GM12891 (cell line): ENCODE data around the gene ELOVL1.

Source experiments
- DNase-seq: peaks from one replicate; pipeline ENCODE4 v3.0.0; 2011; ENCODE audit warnings: low spot score; ENCODE audit not compliant: insufficient read length
- FAIRE-seq: peaks from 2 replicates; lab custom pipeline; 2011; peaks lifted over from hg19 to GRCh38; lab: Jason Lieb, UNC
- PAX5 ChIP-seq: IDR thresholded peaks from 2 replicates; pipeline ENCODE4 v1.6.1; 2011; ENCODE audit warnings: low read length, moderate library complexity, mild to moderate bottlenecking; ENCODE audit not compliant: insufficient read depth, severe bottlenecking
- POLR2A ChIP-seq: IDR thresholded peaks from 2 replicates; pipeline ENCODE4 v1.6.1; 2011; ENCODE audit warnings: low read depth, low read length, control low read depth
- POLR2AphosphoS5 ChIP-seq: IDR thresholded peaks from 2 replicates; pipeline ENCODE4 v1.6.1; 2011; ENCODE audit warnings: low read depth, low read length, control low read depth
- POU2F2 ChIP-seq: IDR thresholded peaks from 2 replicates; pipeline ENCODE4 v1.6.1; 2011; ENCODE audit warnings: low read depth, mild to moderate bottlenecking, control low read depth, low read length, moderate library complexity
- SPI1 ChIP-seq: IDR thresholded peaks from 2 replicates; pipeline ENCODE4 v1.6.1; 2011; ENCODE audit warnings: low read depth, low read length, control low read depth
- TAF1 ChIP-seq: IDR thresholded peaks from 2 replicates; pipeline ENCODE4 v1.6.1; 2011; ENCODE audit warnings: low read depth, low read length, control low read depth

ELOVL1 gene

GRCh38 chr1:43348809-43349593 is 18.8 kb downstream of the ELOVL1 start:
- DNase-seq (peak; percentile 77), FAIRE-seq (peak; percentile 94)
- TF ChIP-seq SPI1, result no peak
- peak; percentile 62 for TF ChIP-seq POLR2A
- peak; percentile 58; the same call in 1 of the 2 replicates for TF ChIP-seq POLR2AphosphoS5
- 0 out of 2 replicates have a peak, but pooled peaks have one; percentile 22 for TF ChIP-seq TAF1
- TF ChIP-seq POU2F2, result no peak

- TF ChIP-seq TAF1 (no peak), PAX5 (no peak), POU2F2 (no peak), SPI1 (no peak), POLR2AphosphoS5 (no peak), POLR2A (no peak)
- no peak for FAIRE-seq
- no peak for DNase-seq
Observed at GRCh38 chr1:43348343-43348808, 19.4 kb downstream of the ELOVL1 start.

GRCh38 chr1:43346636-43347035 is 21.2 kb downstream of the ELOVL1 start:
- DNase-seq (no peak), FAIRE-seq (no peak)
- TF ChIP-seq SPI1 (no peak), POLR2AphosphoS5 (no peak), TAF1 (no peak), PAX5 (no peak), POU2F2 (no peak), POLR2A (no peak)

GRCh38 chr1:43345120-43345519 is 22.7 kb downstream of the ELOVL1 start:
- TF ChIP-seq POU2F2 (no peak), POLR2A (no peak), PAX5 (no peak), TAF1 (no peak), POLR2AphosphoS5 (no peak), SPI1 (no peak)
- FAIRE-seq, result no peak
- no peak for DNase-seq

- TF ChIP-seq POLR2AphosphoS5 (no peak), TAF1 (no peak), POU2F2 (no peak), SPI1 (no peak), PAX5 (no peak), POLR2A (no peak)
- DNase-seq, result no peak
- no peak for FAIRE-seq
Observed at GRCh38 chr1:43344267-43344850, 23.5 kb downstream of the ELOVL1 start.

GRCh38 chr1:43340559-43340958 is 27.3 kb downstream of the ELOVL1 start:
- TF ChIP-seq TAF1, result no peak
- TF ChIP-seq POLR2A, result no peak
- TF ChIP-seq SPI1, result no peak
- TF ChIP-seq POU2F2, result no peak
- TF ChIP-seq POLR2AphosphoS5, result no peak
- no peak for TF ChIP-seq PAX5
- DNase-seq, result no peak
- FAIRE-seq, result no peak

- DNase-seq, result no peak
- FAIRE-seq, result no peak
- TF ChIP-seq POLR2AphosphoS5, result no peak
- TF ChIP-seq TAF1, result no peak
Observed at GRCh38 chr1:43339584-43340232, 28.1 kb downstream of the ELOVL1 start.

GRCh38 chr1:43338001-43338400 is 29.8 kb downstream of the ELOVL1 start:
- no peak for DNase-seq
- FAIRE-seq, result no peak

GRCh38 chr1:43337588-43337987 is 30.2 kb downstream of the ELOVL1 start, which contains the start of gene MPL:
MPL (plus strand) TSS chr1:43337818; CDS start chr1:43337849, 31 bp downstream.
- no peak for DNase-seq
- FAIRE-seq, result no peak
- TF ChIP-seq POU2F2 (no peak), TAF1 (no peak), PAX5 (no peak), POLR2A (no peak), POLR2AphosphoS5 (no peak)

More at GRCh38 chr1:43338001-43338400, 29.8 kb downstream of the ELOVL1 start:
- no peak for TF ChIP-seq POLR2AphosphoS5
- no peak for TF ChIP-seq POU2F2
- TF ChIP-seq POLR2A, result no peak
- no peak for TF ChIP-seq PAX5
- no peak for TF ChIP-seq TAF1
- TF ChIP-seq SPI1, result no peak
